ENCODE data around the gene MTNR1B. TPM values are rescaled to one million over a fixed set of nuclear protein-coding genes. Genes with fewer than 3 reads are reported as not detected.

The MTNR1B gene
- total RNA-seq, 2 donors from 2014 or later, result 0.62 TPM; not detected in 1

- 83% methylated on average over 1 of the region's 1 CpG for WGBS
- Histone ChIP-seq H3K4me3 (no peak overlapping the region), H3K36me3 (no peaks in the 10 kb centered on the region), H3K27me3 (replicated peaks; ENCODE audit: insufficient read depth) (no peaks in the 10 kb centered on the region), H3K4me1 (replicated peaks) (no peaks in the 10 kb centered on the region), H3K9me3 (no peaks in the 10 kb centered on the region), H3K27ac (no peak overlapping the region)
- no peak for DNase-seq (ENCODE audit: low spot score)
- no peak for TF ChIP-seq POLR2AphosphoS5 (IDR thresholded peaks at IDR 0.05)
- no peak for TF ChIP-seq CTCF (IDR thresholded peaks at IDR 0.05)
- no peak for TF ChIP-seq POLR2A (IDR thresholded peaks at IDR 0.05)
- intact Hi-C loops (cut with DNase I), result no loop called here
These were observed 9.7 kb downstream of the MTNR1B start for GRCh38 chr11:92979176-92979575.

DNA sequence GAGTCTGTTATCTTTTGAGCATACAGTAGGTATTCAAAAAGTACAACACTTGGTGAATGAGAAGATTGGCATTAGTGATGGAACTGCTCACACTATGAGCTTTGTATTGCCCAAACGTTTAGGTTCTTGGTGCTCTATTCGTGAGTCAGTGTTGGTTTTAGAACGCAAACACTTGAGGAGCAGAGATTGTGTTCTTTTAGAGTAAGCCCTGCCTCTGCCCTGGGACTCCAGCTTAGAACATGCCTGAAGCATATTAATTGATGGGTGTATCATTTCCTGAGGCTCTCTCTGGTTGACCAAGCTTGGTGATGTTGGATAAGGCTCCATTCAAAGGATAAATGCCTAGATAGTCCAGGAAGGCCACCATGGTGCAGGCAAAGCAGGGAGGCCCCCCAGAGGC is 10.9 kb downstream of the MTNR1B start:
- intact Hi-C loops (cut with DNase I), result no loop called here
- H3K9me3 ChIP-seq, result no peaks in the 10 kb centered on the region
- no peak for DNase-seq (ENCODE audit: low spot score)
- 88% methylated on average over 3 of the region's 3 CpGs for WGBS
- H3K4me1 ChIP-seq (replicated peaks), result no peaks in the 10 kb centered on the region
- no peak overlapping the region for H3K4me3 ChIP-seq
- no peak overlapping the region for H3K27ac ChIP-seq
- H3K36me3 ChIP-seq, result no peaks in the 10 kb centered on the region
- no peaks in the 10 kb centered on the region for H3K27me3 ChIP-seq (replicated peaks; ENCODE audit: insufficient read depth)
- TF ChIP-seq CTCF (IDR thresholded peaks at IDR 0.05), result no peak
- TF ChIP-seq POLR2A (IDR thresholded peaks at IDR 0.05), result no peak
- TF ChIP-seq POLR2AphosphoS5 (IDR thresholded peaks at IDR 0.05), result no peak

DNA sequence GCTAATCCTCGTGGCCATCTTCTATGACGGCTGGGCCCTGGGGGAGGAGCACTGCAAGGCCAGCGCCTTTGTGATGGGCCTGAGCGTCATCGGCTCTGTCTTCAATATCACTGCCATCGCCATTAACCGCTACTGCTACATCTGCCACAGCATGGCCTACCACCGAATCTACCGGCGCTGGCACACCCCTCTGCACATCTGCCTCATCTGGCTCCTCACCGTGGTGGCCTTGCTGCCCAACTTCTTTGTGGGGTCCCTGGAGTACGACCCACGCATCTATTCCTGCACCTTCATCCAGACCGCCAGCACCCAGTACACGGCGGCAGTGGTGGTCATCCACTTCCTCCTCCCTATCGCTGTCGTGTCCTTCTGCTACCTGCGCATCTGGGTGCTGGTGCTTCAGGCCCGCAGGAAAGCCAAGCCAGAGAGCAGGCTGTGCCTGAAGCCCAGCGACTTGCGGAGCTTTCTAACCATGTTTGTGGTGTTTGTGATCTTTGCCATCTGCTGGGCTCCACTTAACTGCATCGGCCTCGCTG is 12.1 kb downstream of the MTNR1B start:
- no peaks in the 10 kb centered on the region for H3K27me3 ChIP-seq (replicated peaks; ENCODE audit: insufficient read depth)
- intact Hi-C loops (cut with DNase I), result no loop called here
- no peak for TF ChIP-seq CTCF (IDR thresholded peaks at IDR 0.05)
- no peak for TF ChIP-seq POLR2AphosphoS5 (IDR thresholded peaks at IDR 0.05)
- 96% methylated on average over 24 of the region's 24 CpGs for WGBS
- no peaks in the 10 kb centered on the region for H3K9me3 ChIP-seq
- no peak overlapping the region for H3K4me3 ChIP-seq
- DNase-seq (ENCODE audit: low spot score), result no peak
- no peaks in the 10 kb centered on the region for H3K4me1 ChIP-seq (replicated peaks)
- no peak overlapping the region for H3K27ac ChIP-seq
- H3K36me3 ChIP-seq, result no peaks in the 10 kb centered on the region

DNA sequence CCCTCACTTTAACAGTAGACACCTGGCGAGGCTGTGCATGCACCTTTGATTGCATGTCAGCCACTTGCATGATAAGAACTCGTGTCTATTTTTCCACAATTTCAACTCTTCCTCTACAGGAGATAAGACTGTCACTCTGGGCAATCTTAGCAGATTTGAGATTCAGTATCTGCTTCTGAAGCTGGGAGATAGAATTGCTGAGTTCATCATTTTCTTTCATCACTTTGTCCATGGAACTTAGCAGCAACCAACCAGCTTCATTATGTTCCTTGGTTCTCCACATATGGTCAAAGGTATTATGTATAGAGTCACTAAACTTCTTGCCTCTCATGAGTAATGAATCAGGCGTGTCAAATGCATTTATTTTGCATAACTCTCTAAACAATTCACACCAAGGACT is 17.1 kb downstream of the MTNR1B start:
- no peak overlapping the region for H3K27ac ChIP-seq
- no peak for TF ChIP-seq POLR2AphosphoS5 (IDR thresholded peaks at IDR 0.05)
- no peak for TF ChIP-seq POLR2A (IDR thresholded peaks at IDR 0.05)
- no peak for TF ChIP-seq CTCF (IDR thresholded peaks at IDR 0.05)
- intact Hi-C loops (cut with DNase I), result no loop called here
- H3K4me3 ChIP-seq, result no peak overlapping the region
- DNase-seq (ENCODE audit: low spot score), result no peak
- WGBS, result 81% methylated on average over 3 of the region's 3 CpGs
- H3K27me3 ChIP-seq (replicated peaks; ENCODE audit: insufficient read depth), result no peaks in the 10 kb centered on the region
- no peaks in the 10 kb centered on the region for H3K9me3 ChIP-seq
- H3K36me3 ChIP-seq, result no peaks in the 10 kb centered on the region
- H3K4me1 ChIP-seq (replicated peaks), result no peaks in the 10 kb centered on the region

GRCh38 chr11:92993004-92993403 is 23.6 kb downstream of the MTNR1B start:
- Histone ChIP-seq H3K9me3 (no peaks in the 10 kb centered on the region), H3K27ac (no peak overlapping the region), H3K4me3 (no peak overlapping the region), H3K4me1 (replicated peaks) (no peaks in the 10 kb centered on the region), H3K36me3 (no peaks in the 10 kb centered on the region), H3K27me3 (replicated peaks; ENCODE audit: insufficient read depth) (no peaks in the 10 kb centered on the region)
- no peak for TF ChIP-seq POLR2AphosphoS5 (IDR thresholded peaks at IDR 0.05)
- TF ChIP-seq CTCF (IDR thresholded peaks at IDR 0.05), result no peak
- no peak for TF ChIP-seq POLR2A (IDR thresholded peaks at IDR 0.05)
- intact Hi-C loops (cut with DNase I), result no loop called here
- no peak for DNase-seq (ENCODE audit: low spot score)
